Left ventricle myocardium inferior (tissue), 1 donor: ENCODE results near the gene CYYR1. TPM values are rescaled to one million over a fixed set of nuclear protein-coding genes. Genes with fewer than 3 reads are reported as not detected.

Experiments
- DNase-seq: peaks from one replicate; pipeline ENCODE4 v3.0.0-alpha.2; 2020
- H3K27ac ChIP-seq: fragments of 200-600 bp; replicated peaks from 2 replicates; pipeline ENCODE4 v1.8.0; 2021
- H3K27me3 ChIP-seq: fragments of 200-600 bp; 2 replicates; pipeline ENCODE4 v1.8.0; 2021; ENCODE audit warnings: low read depth
- H3K36me3 ChIP-seq: fragments of 200-600 bp; 2 replicates; pipeline ENCODE4 v1.8.0; 2021
- H3K4me1 ChIP-seq: fragments of 200-600 bp; 2 replicates; pipeline ENCODE4 v1.8.0; 2021
- H3K4me3 ChIP-seq: fragments of 200-600 bp; 2 replicates; pipeline ENCODE4 v1.8.0; 2021; ENCODE audit warnings: mild to moderate bottlenecking, moderate library complexity
- H3K9me3 ChIP-seq: fragments of 200-600 bp; replicated peaks from 2 replicates; pipeline ENCODE4 v1.8.0; 2021
- CTCF ChIP-seq: fragments of 200-600 bp; IDR thresholded peaks from 2 replicates; pipeline ENCODE4 v1.8.0; 2021; ENCODE audit warnings: antibody characterized with exemption, mild to moderate bottlenecking, borderline replicate concordance
- intact Hi-C: fragments of 100-400 bp; cut with micrococcal nuclease; formaldehyde crosslinking; loops from one replicate; pipeline ENCODE4 v1.11.0; 2022
- total RNA-seq: library from RNA; stranded (reverse); fragmentation: NEBNext Ultra II Directional; extraction: Animal tissue kit (Norgen Biotek cat#: 25700); gene quantifications from one replicate; pipeline ENCODE4 v1.2.1, GENCODE V29; 2021
- donor health status: DM: no; HTN: yes; CAD: no; lungs with severe emphysema.

Gene CYYR1
- total RNA-seq, 1 donor from 2014 or later = 21.6 TPM

DNA sequence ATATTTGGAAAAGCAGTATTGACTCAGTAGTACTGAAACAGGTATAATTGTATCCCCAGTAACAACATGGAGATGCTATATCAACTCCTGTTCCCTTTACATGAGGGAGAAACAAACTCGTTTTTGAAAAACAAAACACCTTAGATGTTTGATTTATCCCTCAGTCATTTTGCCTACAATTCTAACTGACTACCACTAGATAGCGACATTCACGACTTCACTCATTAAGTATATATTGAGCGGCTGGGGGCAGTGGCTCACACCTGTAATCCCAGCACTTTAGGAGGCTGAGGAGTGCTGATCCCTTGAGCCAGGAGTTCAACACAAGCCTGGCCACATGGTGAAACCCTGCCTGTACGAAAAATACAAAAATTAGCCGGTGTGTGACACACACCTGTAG lies 83.3 kb downstream of the CYYR1 start:
- peaks cover 10% of the 10 kb centered on the region for H3K9me3 ChIP-seq
- H3K4me3 ChIP-seq = no peak overlapping the region
- no peak for DNase-seq
- no peaks in the 10 kb centered on the region for H3K36me3 ChIP-seq
- H3K27ac ChIP-seq = no peak overlapping the region
- no peak for TF ChIP-seq CTCF
- no peaks in the 10 kb centered on the region for H3K27me3 ChIP-seq
- no peaks in the 10 kb centered on the region for H3K4me1 ChIP-seq
- intact Hi-C loops = no loop called here

- intact Hi-C loops = no loop called here
- no peak for TF ChIP-seq CTCF
- H3K27me3 ChIP-seq = no peaks in the 10 kb centered on the region
- H3K4me3 ChIP-seq = no peak overlapping the region
- no peaks in the 10 kb centered on the region for H3K4me1 ChIP-seq
- DNase-seq = no peak
- H3K36me3 ChIP-seq = no peaks in the 10 kb centered on the region
- H3K27ac ChIP-seq = no peak overlapping the region
- H3K9me3 ChIP-seq = peaks cover 10% of the 10 kb centered on the region
Measured at GRCh38 chr21:26487981-26488480, 85.1 kb downstream of the CYYR1 start.

- intact Hi-C loops = no loop called here
- H3K9me3 ChIP-seq = no peaks in the 10 kb centered on the region
- no peaks in the 10 kb centered on the region for H3K27me3 ChIP-seq
- no peak for TF ChIP-seq CTCF
- H3K4me3 ChIP-seq = no peak overlapping the region
- no peak overlapping the region for H3K27ac ChIP-seq
- H3K36me3 ChIP-seq = peaks cover 2% of the 10 kb centered on the region
- DNase-seq = no peak
- H3K4me1 ChIP-seq = no peaks in the 10 kb centered on the region
Measured at GRCh38 chr21:26473471-26473870, 99.6 kb downstream of the CYYR1 start.

GRCh38 chr21:26471099-26471471 lies 102.0 kb downstream of the CYYR1 start:
- Histone ChIP-seq H3K4me3 (no peak overlapping the region), H3K4me1 (no peaks in the 10 kb centered on the region), H3K9me3 (no peaks in the 10 kb centered on the region), H3K27me3 (no peaks in the 10 kb centered on the region), H3K27ac (no peak overlapping the region), H3K36me3 (no peaks in the 10 kb centered on the region)
- intact Hi-C loops = no loop called here
- no peak for DNase-seq
- TF ChIP-seq CTCF = no peak

DNA sequence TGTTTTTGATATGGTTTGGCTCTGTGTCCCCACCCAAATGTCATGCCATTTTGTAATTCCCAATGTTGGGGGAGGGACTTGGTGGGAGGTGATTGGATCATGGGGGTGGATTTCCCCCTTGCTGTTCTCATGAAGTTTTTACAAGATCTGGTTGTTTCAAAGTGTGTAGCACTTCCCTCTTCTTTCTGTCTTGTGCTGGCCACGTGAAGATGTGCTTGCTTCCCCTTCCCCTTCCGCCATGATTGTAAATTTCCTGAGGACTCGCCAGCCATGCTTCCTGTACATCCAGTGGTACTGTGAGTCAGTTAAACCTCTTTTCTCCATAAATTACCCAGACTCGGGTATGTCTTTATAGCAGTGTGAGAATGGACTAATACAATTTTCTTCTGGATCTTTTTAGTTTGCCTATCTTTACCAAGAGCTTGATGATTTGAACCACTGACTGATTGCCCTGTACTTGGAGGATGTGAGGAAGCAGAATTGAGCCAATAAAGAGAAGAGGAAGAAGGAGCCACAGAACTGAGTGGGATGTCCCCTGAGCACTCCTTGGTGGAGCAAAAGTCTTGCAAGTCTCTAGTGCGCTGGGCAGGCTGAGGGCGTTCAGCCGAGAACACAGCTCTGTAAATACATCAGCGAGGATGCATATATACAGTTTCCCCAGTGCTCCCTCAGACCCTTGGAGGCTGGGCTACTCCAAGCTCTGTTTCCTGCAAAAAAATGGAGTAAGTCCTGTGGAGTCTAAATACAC lies 102.6 kb downstream of the CYYR1 start:
- no peaks in the 10 kb centered on the region for H3K9me3 ChIP-seq
- no peaks in the 10 kb centered on the region for H3K4me1 ChIP-seq
- H3K4me3 ChIP-seq = no peak overlapping the region
- H3K27ac ChIP-seq = no peak overlapping the region
- TF ChIP-seq CTCF = no peak
- H3K27me3 ChIP-seq = no peaks in the 10 kb centered on the region
- DNase-seq = no peak
- H3K36me3 ChIP-seq = no peaks in the 10 kb centered on the region
- intact Hi-C loops = no loop called here
